Measurements from ENCODE around the gene DRD5.

DNA sequence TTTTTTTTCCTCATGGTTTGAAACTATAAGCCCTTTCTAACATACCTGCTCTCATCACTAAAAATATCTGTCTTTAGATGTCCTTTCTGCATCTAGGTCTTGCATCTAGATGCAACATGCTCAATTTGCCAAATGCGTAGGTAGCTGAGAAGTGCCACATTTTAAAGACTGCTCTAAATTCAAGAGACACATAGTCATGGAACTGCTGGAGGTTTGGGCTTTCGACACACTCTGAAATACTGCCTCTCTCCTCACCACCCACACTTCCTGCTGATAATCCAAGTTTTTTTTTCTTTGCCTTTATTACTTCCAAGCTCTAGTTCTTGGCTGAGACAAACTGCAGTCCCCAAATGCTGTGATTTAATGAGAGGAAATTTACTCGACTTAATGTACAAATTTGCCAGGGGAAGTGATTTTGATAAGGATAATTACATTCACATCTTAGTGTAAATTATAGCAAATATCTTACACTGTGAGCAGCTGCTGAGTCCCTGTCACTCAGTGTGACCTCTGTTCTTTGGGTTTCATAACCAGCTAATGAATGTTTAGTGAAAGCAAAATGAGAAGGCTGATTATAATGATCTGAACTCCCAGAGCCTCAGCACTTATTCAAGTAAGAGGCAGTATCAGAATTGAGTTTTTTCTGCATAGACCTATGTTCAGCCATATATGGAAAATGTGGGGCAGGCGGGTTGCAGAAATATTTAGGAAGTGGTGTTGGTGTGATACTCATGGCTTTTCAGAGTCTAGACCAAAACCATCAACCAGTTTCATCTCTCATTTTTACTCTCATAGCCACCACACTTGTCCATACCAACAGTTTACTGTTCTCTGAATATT lies 31.3 kb downstream of the DRD5 start:
- TF ChIP-seq, protein P1, sequence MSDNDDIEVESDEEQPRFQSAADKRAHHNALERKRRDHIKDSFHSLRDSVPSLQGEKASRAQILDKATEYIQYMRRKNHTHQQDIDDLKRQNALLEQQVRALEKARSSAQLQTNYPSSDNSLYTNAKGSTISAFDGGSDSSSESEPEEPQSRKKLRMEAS (IDR thresholded peaks at IDR 0.05; ENCODE audit: insufficient read depth, insufficient read length): no peak
- TF ChIP-seq, protein P2, sequence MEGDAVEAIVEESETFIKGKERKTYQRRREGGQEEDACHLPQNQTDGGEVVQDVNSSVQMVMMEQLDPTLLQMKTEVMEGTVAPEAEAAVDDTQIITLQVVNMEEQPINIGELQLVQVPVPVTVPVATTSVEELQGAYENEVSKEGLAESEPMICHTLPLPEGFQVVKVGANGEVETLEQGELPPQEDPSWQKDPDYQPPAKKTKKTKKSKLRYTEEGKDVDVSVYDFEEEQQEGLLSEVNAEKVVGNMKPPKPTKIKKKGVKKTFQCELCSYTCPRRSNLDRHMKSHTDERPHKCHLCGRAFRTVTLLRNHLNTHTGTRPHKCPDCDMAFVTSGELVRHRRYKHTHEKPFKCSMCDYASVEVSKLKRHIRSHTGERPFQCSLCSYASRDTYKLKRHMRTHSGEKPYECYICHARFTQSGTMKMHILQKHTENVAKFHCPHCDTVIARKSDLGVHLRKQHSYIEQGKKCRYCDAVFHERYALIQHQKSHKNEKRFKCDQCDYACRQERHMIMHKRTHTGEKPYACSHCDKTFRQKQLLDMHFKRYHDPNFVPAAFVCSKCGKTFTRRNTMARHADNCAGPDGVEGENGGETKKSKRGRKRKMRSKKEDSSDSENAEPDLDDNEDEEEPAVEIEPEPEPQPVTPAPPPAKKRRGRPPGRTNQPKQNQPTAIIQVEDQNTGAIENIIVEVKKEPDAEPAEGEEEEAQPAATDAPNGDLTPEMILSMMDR (IDR thresholded peaks at IDR 0.05; ENCODE audit: extremely low read depth in 1 of 2, insufficient read depth in 1 of 2, low read depth in 1 of 2, low read length in 2 of 2): no peak

Data from endothelial cell of umbilical vein (primary cell).